ENCODE measurements around the gene TRERF1.

The TRERF1 gene

DNA sequence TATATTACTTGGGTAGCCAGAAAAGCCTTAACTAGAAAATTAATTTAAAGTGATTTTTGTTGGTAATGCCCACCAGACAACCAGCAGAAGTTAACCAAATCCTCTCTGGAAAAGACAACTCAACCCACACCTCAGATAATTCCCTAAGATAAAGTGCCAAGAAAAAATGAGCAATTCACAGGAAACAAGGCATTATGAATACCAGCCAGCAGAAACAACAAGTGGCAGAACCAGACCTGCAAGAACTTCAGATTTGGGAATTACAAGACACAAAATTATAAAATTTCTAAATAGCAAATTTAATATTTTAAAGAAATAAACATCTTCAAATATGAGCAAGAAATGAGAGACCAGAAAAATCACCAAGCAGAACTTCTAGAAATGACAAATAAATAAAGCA is 154.1 kb downstream of the TRERF1 start:
- DNase-seq, result no peak

DNA sequence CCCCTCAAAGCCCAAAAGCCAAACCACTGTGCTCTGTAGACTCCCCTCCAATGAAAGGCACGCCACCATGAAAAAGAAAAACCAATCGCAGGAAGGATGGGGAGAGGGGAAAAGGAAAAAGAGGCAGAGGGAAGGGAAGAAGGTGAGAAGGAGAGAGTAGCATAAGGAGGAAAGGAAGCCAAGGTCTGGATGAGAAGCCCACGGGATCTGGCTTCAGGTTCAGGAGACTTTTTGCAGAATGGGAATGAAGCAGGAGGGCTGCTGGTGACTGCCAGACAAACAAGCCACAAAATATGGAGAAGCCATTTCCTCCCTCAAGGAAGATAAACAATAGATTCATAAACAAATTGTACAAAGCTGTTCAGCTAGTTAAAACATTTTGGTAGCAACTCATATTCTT is 155.1 kb downstream of the TRERF1 start:
- no peak for DNase-seq

- no peak for DNase-seq
These were observed 156.0 kb downstream of the TRERF1 start for GRCh38 chr6:42295677-42296076.

DNA sequence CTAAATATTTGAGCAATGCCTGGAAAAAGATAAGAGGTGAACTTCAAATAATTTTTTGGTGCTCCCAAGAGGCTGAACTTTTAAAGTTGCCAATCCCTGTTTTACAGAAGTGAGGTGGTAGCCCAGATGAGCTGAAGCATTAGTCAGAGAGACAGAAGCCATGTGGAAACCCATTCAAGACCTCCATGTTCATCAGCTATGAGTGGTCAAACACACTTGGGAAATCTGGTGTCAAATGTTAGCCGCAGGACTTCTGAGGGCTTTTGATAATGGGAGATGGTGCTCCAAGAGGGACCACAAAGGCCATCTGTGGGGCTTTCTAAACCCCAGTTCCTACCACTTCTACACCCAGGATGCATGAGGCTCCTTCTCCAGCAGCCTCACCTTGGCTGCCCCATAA is 156.5 kb downstream of the TRERF1 start:
- DNase-seq, result no peak

GRCh38 chr6:42294759-42295158 is 157.0 kb downstream of the TRERF1 start:
- DNase-seq, result peak; percentile 15

DNA sequence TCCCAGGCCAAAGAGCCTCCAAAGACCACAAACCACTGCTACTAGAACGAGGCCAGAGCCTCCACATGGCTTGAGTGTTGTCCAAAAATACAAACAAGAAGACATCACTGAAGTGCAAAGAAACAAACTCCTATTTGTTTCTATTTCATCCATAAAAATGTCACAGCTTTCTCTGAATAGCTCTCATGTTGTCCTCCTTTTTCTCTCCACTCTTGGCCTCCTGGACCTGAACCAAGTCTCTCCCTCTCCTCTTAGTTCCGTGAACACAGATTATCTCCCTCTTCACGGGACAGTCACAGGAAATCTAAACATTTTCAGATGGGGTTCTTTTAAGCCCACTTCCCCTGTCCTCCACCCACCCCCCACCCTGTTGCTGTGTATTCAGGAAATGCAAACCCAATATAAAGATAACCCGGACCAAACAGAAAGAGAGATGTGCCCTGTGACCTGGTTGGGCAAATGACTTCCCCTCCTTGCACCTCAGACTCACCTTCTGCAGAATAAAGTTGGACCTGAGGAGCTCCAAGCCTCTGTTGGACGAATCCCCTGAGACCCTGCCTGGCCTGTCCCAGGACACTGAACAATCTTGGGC is 158.2 kb downstream of the TRERF1 start:
- no peak for DNase-seq

GRCh38 chr6:42292004-42292740 is 159.6 kb downstream of the TRERF1 start:
- peak; percentile 26 for DNase-seq

GRCh38 chr6:42287756-42288155 is 164.0 kb downstream of the TRERF1 start:
- no peak for DNase-seq

GRCh38 chr6:42281570-42281969 is 170.2 kb downstream of the TRERF1 start:
- DNase-seq, result peak; percentile 73

DNA sequence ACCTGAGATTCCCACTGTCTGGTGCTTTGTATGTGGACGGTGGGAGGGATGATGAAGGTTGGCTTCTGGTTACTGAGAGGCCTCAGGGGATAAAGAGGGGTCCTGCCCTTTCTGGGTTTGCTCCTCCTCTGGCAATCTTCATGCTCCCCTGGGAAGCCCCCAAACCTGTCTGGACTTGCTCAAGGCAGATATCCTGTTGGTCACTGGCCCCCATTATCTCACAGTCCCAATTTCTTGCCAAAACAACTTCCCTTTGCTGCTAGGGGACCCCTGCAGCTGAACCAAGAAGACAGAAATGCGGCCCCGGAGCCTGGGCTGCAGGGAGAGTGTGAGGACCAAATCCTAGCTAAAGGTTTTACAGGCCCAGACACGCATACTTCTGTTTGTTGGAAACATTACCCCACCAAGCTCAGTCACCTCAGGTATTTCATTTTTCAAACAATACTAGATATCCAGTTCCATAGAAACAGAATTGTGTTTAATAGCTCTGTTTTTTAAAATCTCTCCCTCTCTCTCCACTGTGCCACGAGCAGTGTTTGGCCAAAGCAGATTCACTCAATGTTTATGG is 170.7 kb downstream of the TRERF1 start:
- DNase-seq, result no peak

GRCh38 chr6:42279966-42280629 is 171.6 kb downstream of the TRERF1 start:
- DNase-seq, result no peak

DNA sequence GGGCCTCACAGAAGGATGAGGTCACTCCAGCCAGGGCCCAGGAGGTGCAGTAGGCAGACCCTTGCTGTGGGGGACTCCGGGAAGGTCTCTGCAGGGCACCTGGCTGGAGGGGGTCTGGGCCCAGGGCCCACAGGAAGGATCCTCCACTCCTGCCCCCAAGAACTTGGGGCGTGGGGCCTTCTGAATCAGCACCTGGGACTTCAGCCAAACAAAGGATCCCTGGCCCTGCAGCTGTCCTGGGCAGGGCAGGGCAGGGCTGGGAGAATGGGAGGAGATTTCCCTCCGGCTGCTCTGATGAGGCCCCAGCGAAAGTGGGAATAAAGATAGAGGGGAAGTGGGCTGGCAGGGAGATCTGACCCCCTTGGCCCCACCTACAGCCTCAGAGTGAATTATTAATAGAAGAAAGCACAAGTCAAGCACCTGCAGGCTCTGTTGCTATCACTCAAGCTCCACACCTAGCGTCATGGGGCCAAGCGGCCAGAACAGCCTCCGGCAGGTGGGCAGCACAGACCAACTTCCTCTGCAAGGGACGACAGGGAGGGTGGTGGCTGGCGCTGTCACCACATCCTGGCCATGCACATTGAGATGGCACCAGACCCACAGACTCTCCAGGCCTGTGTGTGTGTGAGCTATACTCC is 172.5 kb downstream of the TRERF1 start:
- peak; percentile 45 for DNase-seq

GRCh38 chr6:42278131-42278853 is 173.4 kb downstream of the TRERF1 start:
- DNase-seq, result peak; percentile 53

DNA sequence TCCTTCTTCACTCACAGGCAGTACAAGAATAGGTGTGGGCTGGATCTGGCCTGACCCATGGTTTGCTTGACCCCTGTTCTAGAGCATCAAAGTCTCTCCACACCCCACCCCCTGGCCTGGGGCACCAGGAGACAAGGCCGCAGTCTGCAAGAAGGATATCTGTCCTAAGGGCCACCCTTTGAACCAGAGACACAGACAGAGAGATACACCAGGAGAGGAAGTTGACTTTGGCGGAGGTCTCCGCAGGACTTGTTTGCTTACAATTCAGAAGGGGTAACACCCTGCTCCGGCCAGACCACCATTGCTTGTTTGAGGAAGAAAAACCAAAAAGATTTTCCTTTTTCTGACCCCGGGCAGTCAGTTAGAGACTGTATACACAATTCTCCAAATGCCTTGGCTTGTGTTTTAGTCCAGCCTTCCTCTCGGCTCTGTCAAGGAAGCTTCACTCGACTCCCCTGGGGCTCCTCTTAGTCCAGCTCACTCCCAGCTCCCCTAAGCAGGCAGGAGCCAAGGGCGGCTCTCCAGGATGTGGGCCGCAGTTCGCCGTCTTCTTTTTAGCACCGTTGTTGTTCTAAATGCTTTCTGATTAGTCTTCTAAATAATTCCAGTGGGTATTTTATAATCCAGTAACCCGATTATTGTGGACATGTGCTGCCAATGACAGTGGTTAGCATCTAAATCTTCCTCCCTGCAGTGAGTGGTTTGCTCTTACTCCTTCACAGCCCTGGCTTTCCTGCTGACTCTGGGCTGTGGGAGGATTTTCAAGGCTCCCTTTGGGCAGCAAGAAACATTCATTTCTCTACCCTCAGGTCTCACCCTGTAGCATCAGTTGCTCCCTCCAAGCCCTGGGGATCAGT is 175.5 kb downstream of the TRERF1 start:
- no peak for DNase-seq

GRCh38 chr6:42275376-42276033 is 176.2 kb downstream of the TRERF1 start:
- no peak for DNase-seq

- DNase-seq, result no peak
These were observed 176.8 kb downstream of the TRERF1 start for GRCh38 chr6:42274898-42275297.

DNA sequence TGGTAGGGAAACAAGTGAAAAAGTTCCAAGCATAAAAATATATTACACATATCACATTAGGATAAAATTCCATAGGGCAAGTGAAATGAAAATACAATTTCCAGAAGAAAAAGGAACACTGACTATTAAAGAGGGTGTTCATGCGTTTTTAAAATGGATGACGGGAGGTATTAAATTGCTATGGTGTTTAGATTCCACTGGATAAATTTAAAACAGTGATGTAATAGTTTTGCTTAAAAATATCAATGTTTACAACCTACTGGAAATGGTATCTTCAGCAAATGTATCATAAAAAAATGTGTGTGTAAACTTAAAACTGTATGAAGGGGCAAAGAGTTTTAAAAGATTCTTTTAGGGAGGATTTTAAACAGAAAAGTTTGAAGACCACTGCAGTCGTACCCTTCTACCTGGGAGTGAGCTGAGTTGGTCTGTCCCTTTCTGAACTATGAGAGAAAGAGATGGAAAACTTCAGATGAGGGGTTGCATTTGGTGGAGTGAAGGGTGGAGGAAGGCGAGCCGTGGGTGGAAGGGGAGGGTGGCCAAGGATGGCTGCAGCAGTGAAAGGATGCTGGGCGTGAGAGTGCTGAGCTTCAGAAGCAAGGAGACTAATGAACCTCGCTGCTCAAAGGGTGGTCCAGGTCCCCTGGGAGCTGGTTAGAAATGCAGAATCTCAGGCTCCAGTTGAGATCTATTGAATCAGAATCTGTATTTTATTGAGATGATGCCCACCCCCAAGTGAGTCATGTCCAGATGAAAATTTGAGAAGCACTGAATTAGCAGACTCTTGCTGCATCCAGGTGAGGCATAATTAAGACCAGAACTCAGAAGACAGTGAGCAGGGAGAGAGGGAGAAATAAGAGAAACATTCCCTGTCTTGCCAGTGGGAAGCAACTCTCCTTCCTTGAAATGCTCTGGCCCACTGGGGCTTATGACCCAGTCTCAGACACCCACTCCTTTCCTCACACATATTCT is 179.6 kb downstream of the TRERF1 start:
- DNase-seq, result no peak

DNA sequence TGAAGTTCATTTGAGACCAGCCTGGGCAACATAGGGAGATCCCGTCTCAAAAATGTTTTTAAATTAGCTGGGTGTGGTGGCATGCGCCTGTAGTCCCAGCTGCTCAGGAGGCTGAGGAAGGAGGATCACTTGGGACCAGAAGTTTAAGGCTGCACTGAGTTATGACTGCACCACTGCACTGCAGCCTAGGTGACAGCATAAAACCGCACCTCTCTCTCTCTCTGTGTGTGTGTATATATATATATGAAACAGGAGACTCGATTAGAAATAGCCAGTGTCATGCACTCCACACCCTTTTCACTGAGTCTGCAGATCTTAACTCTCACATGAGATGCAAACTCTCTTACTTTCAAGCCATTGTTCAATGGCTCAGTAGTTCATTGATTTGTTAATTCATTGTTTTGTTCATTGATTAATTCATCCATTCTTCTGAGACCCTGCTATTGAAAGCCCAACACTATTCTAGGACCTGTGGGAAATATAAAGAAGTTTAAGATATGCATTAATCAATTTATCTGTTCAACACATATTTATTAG is 181.7 kb downstream of the TRERF1 start:
- DNase-seq, result no peak

GRCh38 chr6:42269553-42269952 is 182.2 kb downstream of the TRERF1 start:
- DNase-seq, result no peak

DNA sequence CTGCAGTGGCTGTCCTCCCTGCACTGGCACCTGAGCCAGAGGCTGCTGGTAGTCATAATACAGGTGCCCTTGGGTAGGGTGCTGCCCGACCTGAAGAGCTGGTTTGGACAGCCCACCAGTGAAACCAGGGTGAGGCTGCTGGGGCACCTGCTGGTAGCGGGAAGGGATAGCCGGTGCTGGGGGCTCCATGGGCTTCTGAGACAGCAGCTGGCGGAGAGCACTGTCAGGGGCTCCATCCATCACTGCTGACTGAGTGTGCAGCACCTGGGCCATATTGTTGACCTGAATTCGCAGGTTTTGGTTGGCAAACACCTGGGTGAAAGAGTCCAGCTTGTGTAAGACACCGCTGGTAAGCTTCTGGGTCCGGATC is 182.9 kb downstream of the TRERF1 start:
- DNase-seq, result no peak

All from CD4-positive, alpha-beta T cell treated with Interleukin-6 for 4 hours (primary cell).